SW480 (cell line): ENCODE results near the gene RNLS.
A peak's percentile ranks its signal among the peaks of the same experiment; 100 is the strongest.

Experiments used
- DNase-seq: peaks from one replicate; pipeline ENCODE4 v3.0.0-alpha.2; 2016; ENCODE audit warnings: low spot score

The RNLS gene

GRCh38 chr10:88259381-88259780 is 323.7 kb downstream of the RNLS start:
- no peak for DNase-seq

DNA sequence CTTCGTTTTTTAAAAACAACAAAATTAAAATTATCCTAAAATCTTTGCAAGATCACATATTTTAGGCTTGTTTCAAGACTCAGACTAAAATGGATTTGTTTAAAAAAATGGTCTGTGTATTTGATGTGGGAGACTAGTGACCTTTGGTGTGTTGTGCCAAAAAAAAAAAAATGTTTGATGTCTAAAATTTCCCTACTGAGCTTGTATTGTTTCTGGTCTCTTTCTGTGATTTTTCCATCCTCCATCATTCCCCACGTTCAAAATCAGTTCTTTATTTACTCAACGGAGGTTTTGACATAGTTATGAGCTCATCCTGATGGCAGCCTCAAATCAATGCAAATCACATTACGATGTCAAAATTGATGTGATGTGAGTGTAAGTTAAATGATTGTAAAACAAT is 326.2 kb downstream of the RNLS start:
- no peak for DNase-seq

GRCh38 chr10:88256013-88256680 is 327.0 kb downstream of the RNLS start:
- no peak for DNase-seq

DNA sequence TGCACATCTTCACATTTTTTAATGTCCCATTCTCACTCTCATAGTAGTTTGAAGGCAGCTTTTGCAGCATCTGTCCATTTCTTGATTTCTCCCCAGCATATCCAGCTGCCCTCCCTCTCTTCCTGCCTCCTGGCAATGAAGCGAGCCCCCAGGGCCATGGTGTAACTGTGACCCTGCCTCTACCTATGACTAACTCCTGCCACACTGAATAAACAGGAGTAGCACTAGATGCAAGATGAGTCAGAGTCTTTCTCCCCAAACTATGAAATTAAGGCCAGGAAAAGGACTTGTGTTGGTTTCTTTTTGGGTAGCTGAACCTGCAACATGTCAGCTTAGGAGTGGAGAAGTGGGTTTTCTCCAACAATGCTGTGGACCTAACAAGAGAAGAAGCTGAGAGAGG is 329.0 kb downstream of the RNLS start:
- peak; percentile 17 for DNase-seq

GRCh38 chr10:88253622-88254021 is 329.5 kb downstream of the RNLS start:
- DNase-seq: no peak

DNA sequence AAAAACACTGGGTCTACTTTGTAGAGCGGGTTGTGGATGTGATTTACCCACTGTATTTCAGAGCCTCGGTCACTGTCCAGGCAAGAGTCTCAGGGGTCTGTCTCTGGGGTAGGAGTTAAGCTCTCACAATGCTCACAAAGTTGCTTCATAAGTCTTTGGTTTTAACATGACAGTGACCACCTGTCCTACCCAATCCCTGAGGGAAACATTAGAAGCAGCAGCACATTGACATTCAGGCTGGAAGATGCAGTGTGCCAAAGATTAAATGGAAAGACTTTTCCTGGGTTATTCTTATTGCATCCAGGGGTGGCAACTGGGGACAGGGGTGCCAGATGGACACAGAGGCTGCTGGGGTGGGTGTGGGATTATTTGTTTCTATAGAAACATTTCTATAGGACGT is 330.0 kb downstream of the RNLS start:
- DNase-seq: no peak

DNA sequence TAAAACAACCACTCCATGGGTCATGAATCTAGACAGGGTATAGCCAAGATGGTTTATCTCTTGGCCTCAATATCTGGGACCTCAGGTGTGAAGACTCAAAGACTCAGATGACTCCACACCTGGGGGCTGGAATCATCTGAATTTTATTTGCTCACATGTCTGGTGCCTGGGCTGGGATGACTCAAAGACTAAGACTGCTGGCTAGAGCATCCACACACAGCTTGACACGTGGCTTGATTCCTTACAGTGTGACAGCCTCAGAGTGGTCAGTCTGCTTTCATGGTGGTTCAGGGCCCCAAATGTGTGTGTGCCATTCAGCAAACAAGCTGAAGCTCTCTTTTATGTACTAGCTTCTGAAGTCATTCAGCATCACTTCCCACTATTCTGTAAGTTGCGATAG is 333.7 kb downstream of the RNLS start:
- no peak for DNase-seq

- no peak for DNase-seq
These were observed 336.4 kb downstream of the RNLS start for GRCh38 chr10:88246675-88247074.

DNA sequence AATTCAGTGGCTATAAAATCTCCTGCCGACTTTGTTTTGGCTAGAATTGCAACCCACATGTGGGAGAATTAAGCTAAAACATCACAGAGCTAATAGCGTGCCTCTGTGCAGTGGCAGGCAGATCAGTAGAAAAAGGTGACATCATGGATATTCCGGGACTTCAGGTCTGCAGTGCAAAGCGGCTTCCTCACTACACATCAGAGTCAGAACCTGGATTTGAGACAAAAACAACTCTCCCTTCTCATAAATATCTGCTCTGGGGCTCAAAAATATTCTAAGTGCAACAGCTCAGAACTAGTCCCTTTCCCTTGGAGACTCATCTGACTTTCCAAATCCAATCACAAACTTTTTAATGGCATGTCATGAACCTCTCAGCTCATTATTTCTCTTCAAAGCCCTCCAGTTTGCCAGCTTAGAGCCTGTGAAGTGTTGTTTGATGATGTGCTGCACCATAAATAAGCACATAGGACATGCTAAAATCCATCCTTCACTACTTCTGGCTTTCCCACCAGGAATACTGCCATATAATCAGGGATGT is 337.1 kb downstream of the RNLS start:
- no peak for DNase-seq

DNA sequence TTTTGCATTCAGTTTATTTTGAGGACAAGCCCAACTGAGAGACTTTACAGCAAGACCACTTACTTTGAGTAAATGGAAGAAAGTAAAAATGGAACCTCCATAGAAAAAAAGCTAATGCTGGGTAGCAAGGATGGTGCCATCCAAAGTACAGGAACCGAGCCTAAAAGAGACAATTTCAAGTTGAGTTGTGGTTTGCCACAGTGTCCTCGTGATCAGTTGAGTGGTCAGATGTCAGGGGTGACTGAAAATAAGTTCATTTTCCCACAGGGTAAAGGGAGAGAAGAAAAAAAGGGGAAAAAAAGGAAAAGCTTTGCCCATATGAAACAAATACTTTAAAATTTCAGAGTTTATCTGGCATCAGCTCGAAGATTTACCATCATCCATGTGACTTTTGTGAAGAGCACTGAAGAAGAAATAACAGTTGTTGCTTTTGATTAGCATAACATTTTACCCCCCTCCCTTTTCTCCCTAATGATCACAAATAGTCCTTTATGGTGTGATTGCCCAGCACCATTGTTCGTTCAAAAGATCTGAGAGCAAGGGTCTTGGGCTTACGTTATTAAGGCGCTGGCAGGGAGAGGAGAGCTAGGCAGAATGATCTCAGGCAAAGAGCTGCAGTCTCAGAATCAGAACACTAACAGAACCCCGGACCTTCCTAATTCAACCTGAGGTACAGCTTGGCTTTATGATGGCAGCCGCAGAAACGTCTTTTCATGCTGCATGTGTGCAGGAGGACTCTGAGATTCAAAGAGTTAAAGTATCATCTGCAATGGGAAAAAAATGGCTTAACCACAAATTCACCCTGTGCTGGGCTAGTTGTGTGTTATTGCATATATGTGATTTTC is 338.1 kb downstream of the RNLS start:
- no peak for DNase-seq

- no peak for DNase-seq
These were observed 339.0 kb downstream of the RNLS start for GRCh38 chr10:88243836-88244730.

DNA sequence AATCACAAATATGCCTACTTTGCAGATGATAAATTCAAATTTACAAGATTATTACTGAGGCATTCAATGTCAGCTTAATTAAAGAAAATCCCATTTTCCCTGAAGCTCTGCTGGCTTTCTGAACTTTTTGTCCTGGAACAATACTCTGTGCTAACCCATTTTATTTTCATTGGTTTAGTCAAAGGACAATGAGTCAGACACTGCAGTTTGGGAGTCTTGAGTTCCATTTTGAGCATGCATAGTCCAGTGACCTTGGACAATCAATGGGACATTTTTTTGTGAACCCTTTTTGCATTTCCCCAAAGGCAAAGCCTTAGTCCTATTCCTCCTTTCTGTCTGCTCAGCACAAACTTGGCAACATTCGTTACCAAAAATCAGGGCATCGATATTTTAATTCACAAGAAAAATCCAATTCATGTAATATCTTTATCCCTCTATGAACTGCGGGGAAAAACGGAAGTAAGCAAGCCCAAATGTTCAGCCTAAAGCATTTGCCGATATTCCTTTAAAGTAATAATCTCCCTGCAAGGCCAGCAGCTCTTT is 339.8 kb downstream of the RNLS start:
- DNase-seq: no peak

DNA sequence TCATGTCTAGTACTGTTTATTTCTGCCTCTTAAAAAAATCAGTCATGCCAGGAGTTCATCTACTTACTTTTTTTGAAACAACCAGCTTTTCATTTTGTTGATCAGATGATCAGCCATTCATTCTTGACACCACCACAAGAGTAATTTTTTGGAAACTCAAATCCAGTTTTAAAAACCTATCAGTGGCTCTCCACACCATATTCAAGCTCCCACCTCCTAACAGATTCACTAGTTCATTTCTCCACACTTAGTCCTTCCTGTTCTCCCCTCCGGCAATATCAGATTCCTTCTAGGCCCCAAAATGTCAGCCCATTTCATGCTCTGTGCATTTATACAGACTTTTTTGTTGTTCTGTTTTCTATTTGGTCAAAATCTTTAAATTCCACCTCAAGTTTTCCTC is 341.6 kb downstream of the RNLS start:
- no peak for DNase-seq

DNA sequence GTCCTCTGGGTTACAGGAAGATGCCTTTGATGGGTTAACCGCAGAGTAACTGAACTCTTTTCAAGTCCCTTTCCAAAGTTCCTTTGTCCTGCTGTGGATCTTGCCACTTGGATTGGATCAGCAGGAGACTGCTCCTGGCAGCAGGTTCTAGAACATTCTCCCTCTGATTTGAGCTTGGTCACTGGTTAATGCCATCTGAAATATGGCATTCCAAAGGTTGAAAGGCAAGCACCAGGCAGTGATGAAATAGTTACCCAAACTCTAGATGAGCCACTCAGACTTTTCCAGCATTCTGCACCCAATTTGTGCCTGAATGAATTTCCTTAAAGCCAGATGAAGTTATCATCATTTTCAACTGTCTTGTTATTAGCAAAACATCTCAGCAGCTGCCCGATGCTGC is 343.9 kb downstream of the RNLS start:
- no peak for DNase-seq

- no peak for DNase-seq
These were observed 344.6 kb downstream of the RNLS start for GRCh38 chr10:88238615-88238914.

DNA sequence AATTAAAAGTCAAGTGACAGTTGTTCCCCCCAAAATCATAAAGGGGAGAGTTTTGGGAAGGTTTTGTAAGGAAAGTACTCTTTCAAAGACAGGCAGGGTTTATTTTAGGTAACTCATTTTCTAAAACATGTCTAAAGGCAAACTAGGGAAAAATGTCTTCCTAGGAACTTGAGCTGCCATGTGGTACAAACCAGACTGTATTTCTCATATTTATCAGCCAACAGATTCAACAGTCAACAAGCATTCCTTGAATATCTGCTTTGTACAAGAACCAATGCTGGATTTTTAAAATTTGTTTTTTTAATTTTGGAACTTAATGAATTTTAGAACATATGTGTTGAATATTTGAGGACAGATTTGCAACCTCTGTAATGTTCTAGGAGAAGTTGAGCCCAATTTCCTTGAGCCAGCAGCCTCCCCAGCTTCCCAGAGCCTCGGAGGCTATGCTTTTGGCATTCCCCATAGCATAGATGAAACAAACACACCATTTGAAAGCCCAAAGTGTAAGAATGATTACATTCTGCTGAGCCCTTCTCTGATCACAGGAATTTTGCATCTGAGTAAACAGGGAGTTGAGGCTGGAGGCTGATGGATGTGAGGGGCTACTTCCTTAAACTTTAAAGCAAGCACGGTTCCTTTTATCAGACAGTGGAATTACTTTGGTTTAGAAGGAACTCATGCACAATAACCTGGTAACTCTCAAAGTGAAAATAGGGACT is 345.1 kb downstream of the RNLS start:
- DNase-seq: no peak

- DNase-seq: no peak
These were observed 346.9 kb downstream of the RNLS start for GRCh38 chr10:88236121-88236743.

GRCh38 chr10:88234297-88234696 is 348.8 kb downstream of the RNLS start:
- no peak for DNase-seq

DNA sequence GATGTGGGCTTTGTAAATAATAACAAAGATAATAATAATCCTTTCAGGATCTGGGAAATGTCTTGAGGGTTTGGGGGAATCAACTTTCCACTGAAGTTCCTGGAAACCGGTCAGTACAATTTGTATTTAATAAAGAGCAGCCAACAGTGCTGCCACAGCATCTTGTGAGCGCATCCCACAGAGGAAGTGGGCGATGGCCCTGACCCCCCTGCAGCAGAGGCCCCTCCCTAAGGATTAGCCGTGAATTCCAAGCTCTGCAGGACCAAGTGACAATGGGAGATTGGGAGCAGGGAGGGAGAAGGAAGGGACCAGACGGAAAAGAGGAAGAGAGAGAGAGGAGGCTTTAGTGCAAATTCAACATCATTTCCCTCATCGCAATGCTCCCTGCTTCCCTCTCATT is 349.2 kb downstream of the RNLS start:
- DNase-seq: no peak

DNA sequence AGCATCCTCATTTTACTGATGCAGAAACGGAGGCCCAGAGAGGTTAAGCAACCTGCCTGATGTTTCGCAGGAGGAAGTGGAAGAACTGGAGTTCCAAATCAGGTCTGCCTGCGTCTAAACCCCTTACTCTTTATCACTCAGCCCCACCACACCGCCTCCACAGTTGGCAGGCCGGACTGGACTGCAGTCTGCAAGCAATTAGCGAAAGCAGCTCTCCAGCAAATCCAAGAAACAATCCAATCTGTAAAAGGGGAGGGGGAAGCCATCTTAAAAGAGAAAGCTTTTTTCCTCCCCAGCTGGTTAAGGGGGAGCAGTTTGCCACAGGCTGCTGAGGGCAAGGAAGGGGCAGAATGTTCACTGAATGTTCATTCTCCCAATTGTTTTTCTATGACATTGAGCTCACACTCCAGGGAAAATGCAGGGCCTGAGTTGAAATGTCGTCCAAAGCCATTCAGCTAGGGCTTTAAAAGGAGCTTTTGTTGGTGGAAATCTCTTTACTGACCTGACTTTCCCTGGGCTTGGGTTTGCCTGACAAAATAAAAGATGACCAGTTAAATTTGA is 350.1 kb downstream of the RNLS start:
- no peak for DNase-seq
